ENCODE data around the gene LRRK1.

- TF ChIP-seq CTCF (conservative IDR thresholded peaks at IDR 0.05 in 1 of 2, IDR thresholded peaks at IDR 0.05 in 1 of 2; ENCODE audit: extremely low read depth in 1 of 2, insufficient read depth in 1 of 2, low read depth in 1 of 2, low read length in 2 of 2) = no peak
- TF ChIP-seq EZH2 (IDR thresholded peaks at IDR 0.05; ENCODE audit: borderline replicate concordance, low read length) = no peak
Measured at GRCh38 chr15:100959066-100960050, 40.2 kb downstream of the LRRK1 start.

Data from mammary epithelial cell (primary cell).